Peyer's patch (tissue), 4 donors: ENCODE data around the gene TCF25. TPM values are rescaled to one million over a fixed set of nuclear protein-coding genes. Genes with fewer than 3 reads are reported as not detected.

Source experiments
- DNase-seq, 3 donors: peaks; one replicate each; pipeline ENCODE4 v3.0.0-alpha.2; 2017 to 2019
- H3K27ac ChIP-seq, 4 donors: fragments of 200-600 bp; sonication (generic); one replicate each; pipeline ENCODE4 v1.5.1; 2016 to 2019
- H3K27me3 ChIP-seq, 2 donors: fragments of 200-600 bp; sonication (generic); one replicate each; pipeline ENCODE4 v1.5.1; 2019
- H3K36me3 ChIP-seq, 3 donors: fragments of 200-600 bp; sonication (generic); one replicate each; pipeline ENCODE4 v1.5.1; 2016 to 2019
- H3K4me1 ChIP-seq, 4 donors: fragments of 200-600 bp; sonication (generic); one replicate each; pipeline ENCODE4 v1.5.1; 2016 to 2019
- H3K4me3 ChIP-seq, 4 donors: fragments of 200-600 bp; sonication (generic); 1 replicate in 3 of 4; 2 replicates in 1 of 4; pipeline ENCODE4 v1.5.1; 2016 to 2019; ENCODE audit warnings: mild to moderate bottlenecking in 1 of 4
- H3K9me3 ChIP-seq, 4 donors: fragments of 200-600 bp; sonication (generic); one replicate each; pipeline ENCODE4 v1.5.1; 2016 to 2019; ENCODE audit warnings: mild to moderate bottlenecking in 1 of 4
- POLR2A ChIP-seq, 2 donors: fragments of 450-650 bp; IDR thresholded peaks; one replicate each; pipeline ENCODE4 v1.5.1; 2017; ENCODE audit warnings: antibody characterized with exemption in 2 of 2, mild to moderate bottlenecking in 2 of 2, moderate library complexity in 2 of 2
- total RNA-seq, 4 donors: library from RNA; depleted of rRNA; stranded (reverse); fragments of >200 nt; gene quantifications; one replicate each; pipeline ENCODE4 v1.1.0, GENCODE V29; 2016
- TF ChIP-seq, protein P1 (sequence below), 6 experiments: fragments of 450-650 bp in 4 of 6; fragments of 200-600 bp in 2 of 6; sonication (generic) in 1 of 6; IDR thresholded peaks; one replicate each; pipeline ENCODE4 v1.5.1; 2017 to 2019; ENCODE audit warnings: antibody characterized with exemption in 6 of 6, mild to moderate bottlenecking in 3 of 6, moderate library complexity in 1 of 6

Gene TCF25
- total RNA-seq, 4 donors from 2014 or later = 247 to 946 (median 371) TPM

DNA sequence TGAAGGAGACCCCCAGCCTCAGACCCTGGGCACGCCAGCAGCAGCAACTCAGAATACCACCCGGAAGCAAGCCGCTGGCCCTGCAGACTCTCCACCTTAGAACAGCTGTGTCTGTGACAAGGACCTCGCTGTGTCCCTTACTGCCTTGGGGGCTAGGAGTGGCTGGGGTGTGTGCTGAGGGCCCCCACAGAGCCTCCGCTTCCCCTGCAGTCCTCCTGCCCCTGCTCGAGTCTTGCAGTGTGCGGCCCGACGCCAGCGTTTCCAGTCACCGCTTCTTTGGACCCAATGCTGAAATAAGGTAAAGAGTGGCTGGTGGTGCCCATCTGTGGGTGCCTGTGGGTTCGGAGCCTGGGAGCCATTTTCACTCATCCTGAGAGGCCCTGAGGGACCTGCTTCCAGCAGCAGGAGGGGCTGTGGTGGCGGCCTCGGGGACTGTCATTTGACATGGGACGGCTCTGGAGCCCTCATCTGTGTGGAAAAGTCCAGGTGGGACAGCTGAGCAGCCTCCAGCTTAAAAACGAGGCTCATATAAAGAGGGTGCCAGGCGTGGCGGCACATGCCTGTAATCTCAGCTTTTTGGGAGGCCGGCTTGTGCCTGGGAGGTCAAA is 30.6 kb downstream of the TCF25 start:
- DNase-seq = no peak
- H3K27ac ChIP-seq = no peak overlapping the region
- no peaks in the 10 kb centered on the region for H3K27me3 ChIP-seq
- H3K36me3 ChIP-seq = peaks cover 0 to 84% (median 0%) of the 10 kb centered on the region in 3 donors
- TF ChIP-seq POLR2A (IDR thresholded peaks at IDR 0.05) = no peak
- TF ChIP-seq, protein P1, sequence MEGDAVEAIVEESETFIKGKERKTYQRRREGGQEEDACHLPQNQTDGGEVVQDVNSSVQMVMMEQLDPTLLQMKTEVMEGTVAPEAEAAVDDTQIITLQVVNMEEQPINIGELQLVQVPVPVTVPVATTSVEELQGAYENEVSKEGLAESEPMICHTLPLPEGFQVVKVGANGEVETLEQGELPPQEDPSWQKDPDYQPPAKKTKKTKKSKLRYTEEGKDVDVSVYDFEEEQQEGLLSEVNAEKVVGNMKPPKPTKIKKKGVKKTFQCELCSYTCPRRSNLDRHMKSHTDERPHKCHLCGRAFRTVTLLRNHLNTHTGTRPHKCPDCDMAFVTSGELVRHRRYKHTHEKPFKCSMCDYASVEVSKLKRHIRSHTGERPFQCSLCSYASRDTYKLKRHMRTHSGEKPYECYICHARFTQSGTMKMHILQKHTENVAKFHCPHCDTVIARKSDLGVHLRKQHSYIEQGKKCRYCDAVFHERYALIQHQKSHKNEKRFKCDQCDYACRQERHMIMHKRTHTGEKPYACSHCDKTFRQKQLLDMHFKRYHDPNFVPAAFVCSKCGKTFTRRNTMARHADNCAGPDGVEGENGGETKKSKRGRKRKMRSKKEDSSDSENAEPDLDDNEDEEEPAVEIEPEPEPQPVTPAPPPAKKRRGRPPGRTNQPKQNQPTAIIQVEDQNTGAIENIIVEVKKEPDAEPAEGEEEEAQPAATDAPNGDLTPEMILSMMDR (IDR thresholded peaks at IDR 0.05) = no peak
- H3K4me3 ChIP-seq = no peak overlapping the region
- H3K9me3 ChIP-seq = no peaks in the 10 kb centered on the region
- H3K4me1 ChIP-seq = no peaks in the 10 kb centered on the region

DNA sequence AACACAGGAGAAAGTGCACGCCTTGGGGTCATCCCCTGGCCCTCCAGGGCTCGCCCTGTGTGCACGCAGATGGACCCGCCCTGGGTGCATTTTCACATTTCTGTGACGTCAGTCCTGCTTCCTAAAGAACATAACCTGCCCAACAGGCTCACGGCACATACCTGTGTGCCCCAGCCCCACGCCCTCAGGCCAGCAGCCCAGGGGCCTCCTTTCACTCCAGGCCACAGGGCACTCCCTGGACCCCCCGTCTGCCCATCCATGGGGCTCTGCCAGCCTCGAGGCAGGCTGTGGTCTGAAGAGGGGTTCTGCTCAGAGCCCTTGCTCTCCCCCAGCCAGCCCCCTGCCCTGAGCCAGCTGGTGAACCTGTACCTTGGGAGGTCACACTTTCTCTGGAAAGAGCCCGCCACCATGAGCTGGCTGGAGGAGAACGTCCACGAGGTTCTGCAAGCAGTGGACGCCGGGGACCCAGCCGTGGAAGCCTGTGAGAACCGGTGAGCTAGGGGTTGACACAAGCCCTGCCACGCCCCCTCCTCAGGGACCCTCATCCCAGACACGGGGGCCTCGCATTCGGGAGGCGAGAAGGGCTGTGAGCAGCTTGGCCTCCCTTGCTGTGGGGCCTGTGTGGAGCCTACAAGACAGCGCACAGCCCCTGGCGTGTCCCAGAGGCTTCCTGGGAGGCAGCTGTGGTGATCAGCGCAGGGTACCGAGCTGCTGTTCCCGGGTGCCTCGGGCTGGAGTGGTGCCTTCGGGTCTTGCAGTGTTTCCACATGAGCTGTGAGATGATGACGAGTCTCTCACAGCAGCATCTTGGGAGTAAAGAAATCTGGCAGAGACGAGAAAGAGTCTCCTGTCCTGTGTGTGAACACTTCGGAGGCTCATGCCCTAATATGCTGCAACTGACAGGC is 31.5 kb downstream of the TCF25 start:
- H3K9me3 ChIP-seq = no peaks in the 10 kb centered on the region
- TF ChIP-seq POLR2A (IDR thresholded peaks at IDR 0.05) = no peak
- TF ChIP-seq, protein P1 (IDR thresholded peaks at IDR 0.05) = no peak
- no peak overlapping the region for H3K4me3 ChIP-seq
- peaks cover 0 to 80% (median 0%) of the 10 kb centered on the region in 3 donors for H3K36me3 ChIP-seq
- H3K4me1 ChIP-seq = peaks cover 0 to 1% (median 0%) of the 10 kb centered on the region in 4 donors
- no peaks in the 10 kb centered on the region for H3K27me3 ChIP-seq
- no peak overlapping the region for H3K27ac ChIP-seq
- no peak for DNase-seq

DNA sequence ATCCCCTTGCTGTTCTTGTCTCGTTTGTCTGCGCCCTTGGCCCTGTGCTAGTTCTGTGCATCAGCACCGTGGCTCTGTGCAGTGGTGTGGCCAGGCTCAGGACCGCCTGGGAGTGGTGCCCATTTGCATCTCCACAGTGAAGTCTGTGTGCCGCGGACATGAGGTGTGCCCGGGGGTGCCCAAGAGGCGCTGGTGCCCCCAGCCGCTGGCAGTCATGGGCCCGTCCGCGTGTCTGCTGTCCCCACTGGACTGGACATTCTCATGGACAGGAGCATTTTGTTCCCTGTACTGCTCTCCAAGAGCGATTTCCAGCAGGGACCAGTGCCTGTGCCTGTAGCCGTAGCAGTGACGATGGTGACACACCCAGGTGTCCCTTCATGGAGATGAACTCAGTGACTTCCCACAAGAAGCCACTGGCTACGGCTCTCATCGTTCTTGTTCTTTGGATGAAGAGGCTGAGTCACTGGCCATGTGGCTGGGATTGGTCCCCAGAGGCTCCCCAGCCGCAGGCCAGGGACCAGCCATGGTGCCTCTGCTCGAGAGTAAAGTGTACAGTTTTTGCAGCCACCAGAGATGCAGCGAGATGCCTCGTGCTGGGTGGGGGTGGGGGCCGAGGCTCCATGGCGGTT is 32.2 kb downstream of the TCF25 start:
- no peak for DNase-seq
- H3K36me3 ChIP-seq = peaks cover 0 to 77% (median 0%) of the 10 kb centered on the region in 3 donors
- TF ChIP-seq, protein P1 (IDR thresholded peaks at IDR 0.05) = no peak
- TF ChIP-seq POLR2A (IDR thresholded peaks at IDR 0.05) = no peak

DNA sequence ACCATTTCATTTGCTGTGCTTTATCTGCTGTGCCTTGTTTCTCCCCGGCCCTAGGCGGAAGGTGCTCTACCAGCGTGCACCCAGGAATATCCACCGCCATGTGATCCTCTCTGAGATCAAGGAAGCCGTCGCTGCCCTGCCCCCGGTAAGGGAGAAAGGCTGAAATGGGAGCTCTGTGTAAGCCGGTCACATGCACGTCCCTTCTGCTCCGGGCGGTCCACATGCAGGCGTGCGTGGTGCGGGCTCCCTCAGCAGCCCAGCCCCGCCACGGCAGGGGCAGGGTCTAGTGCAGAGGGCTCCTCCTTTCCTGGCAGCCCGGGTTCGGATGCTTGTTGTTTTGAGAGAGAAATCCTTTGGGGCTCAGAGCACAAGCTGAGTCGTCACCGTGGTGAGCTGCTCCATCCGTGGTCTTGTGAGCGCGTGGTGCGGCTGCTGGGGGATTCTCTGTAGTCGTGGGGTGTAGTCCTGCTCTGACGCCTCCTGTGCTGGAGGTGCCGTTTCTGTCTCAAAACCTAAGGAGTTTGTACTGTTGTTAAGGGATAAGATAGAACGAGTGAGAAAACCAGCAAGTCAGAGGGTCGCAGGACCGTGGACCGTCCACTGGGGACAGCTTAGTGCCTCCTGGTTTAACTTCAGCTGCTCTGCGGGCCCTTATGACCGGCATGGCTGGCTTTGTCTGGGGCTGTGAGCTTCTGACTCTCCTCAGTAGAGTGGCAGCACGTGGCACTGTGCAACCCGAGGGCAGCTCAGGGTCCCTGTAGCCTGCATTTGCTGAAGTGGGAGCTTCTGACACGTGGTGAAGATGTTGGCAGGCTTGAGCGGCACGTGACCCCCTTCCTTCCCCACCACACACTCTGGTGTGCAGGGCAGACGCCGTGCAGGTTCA is 33.0 kb downstream of the TCF25 start:
- TF ChIP-seq, protein P1 (IDR thresholded peaks at IDR 0.05) = no peak
- TF ChIP-seq POLR2A (IDR thresholded peaks at IDR 0.05) = no peak
- DNase-seq = no peak
- H3K4me3 ChIP-seq = no peak overlapping the region
- H3K27ac ChIP-seq = no peak overlapping the region
- H3K9me3 ChIP-seq = no peaks in the 10 kb centered on the region
- H3K27me3 ChIP-seq = no peaks in the 10 kb centered on the region
- peaks cover 0 to 78% (median 0%) of the 10 kb centered on the region in 3 donors for H3K36me3 ChIP-seq
- H3K4me1 ChIP-seq = peaks cover 0 to 6% (median 0%) of the 10 kb centered on the region in 4 donors

More for the DNA sequence above, 32.2 kb downstream of the TCF25 start:
- no peak overlapping the region for H3K27ac ChIP-seq
- no peaks in the 10 kb centered on the region for H3K9me3 ChIP-seq
- H3K27me3 ChIP-seq = no peaks in the 10 kb centered on the region
- H3K4me3 ChIP-seq = no peak overlapping the region
- peaks cover 0 to 6% (median 0%) of the 10 kb centered on the region in 4 donors for H3K4me1 ChIP-seq
